HCT116 (cell line): ENCODE results near the gene NECAB2. TPM values are rescaled to one million over a fixed set of nuclear protein-coding genes. Genes with fewer than 3 reads are reported as not detected.

Experiments used
- ATAC-seq: fragments of 200-7000 bp; cut with Tn5 transposase; 2 replicates; pipeline ENCODE4 v1.9.1; 2020; ENCODE audit warnings: mild to moderate bottlenecking, moderate library complexity
- BruUV-seq: library from RNA; stranded (reverse); fragments of 400-500 nt; replicated peaks from 2 replicates; lab custom pipeline; 2021; lab: Mats Ljungman, UMichigan
- CTCF ChIA-PET: fragments of 300-600 bp; sonication (Branson Sonifier 250); formaldehyde crosslinking; loops from one replicate; lab custom pipeline; 2021; ENCODE audit warnings: antibody characterized with exemption; lab: Charles Lee
- POLR2A ChIA-PET: fragments of 300-600, 350-600 bp; sonication (Branson Sonifier 250); formaldehyde crosslinking; loops from one replicate; lab custom pipeline; 2021; ENCODE audit warnings: antibody characterized with exemption; lab: Charles Lee
- RAD21 ChIA-PET, 2 experiments: fragments of 300-600 bp; sonication (Branson Sonifier 250); formaldehyde crosslinking; loops; one replicate each; lab custom pipeline; 2023; ENCODE audit warnings: low total read pairs in 2 of 2; ENCODE audit not compliant: uncharacterized antibody in 2 of 2, unreplicated experiment in 2 of 2, low non-redundant PET in 1 of 2; lab: Charles Lee
- DNase-seq: peaks from one replicate; pipeline ENCODE4 v3.0.0-alpha.2; 2010; ENCODE audit warnings: low read depth, low spot score
- H2AFZ ChIP-seq: fragments of 200-600 bp; shearing (Covaris generic), sonication (generic); 2 replicates; pipeline ENCODE4 v1.6.1; 2017; ENCODE audit warnings: low read depth, mixed run types, mixed read lengths, antibody characterized with exemption, low read length; ENCODE audit not compliant: poor library complexity, severe bottlenecking
- H3K27ac ChIP-seq: 2 replicates; pipeline ENCODE4 v1.5.1; 2012; ENCODE audit warnings: low read depth, low read length
- H3K27me3 ChIP-seq: fragments of 200-600 bp; sonication (generic); 2 replicates; pipeline ENCODE4 v1.6.1; 2016; ENCODE audit warnings: mixed run types, low read length, mixed read lengths; ENCODE audit not compliant: insufficient read depth
- H3K36me3 ChIP-seq, 2 experiments: fragments of 200-500 bp in 1 of 2; fragments of 200-600 bp in 1 of 2; sonication (Bioruptor generic) in 1 of 2; sonication (generic) in 1 of 2; 2 replicates each; pipeline versions ENCODE4 v1.5.1 to v1.6.1; 2014 to 2016; ENCODE audit warnings: low read length in 2 of 2, inconsistent platforms in 1 of 2, mixed read lengths in 1 of 2, mixed run types in 1 of 2; ENCODE audit not compliant: insufficient read depth in 2 of 2, control insufficient read depth in 1 of 2
- H3K4me1 ChIP-seq, 2 experiments: fragments of 200-600 bp in 1 of 2; sonication (generic) in 1 of 2; 2 replicates each; pipeline versions ENCODE4 v1.5.1 to v1.6.1; 2012 to 2017; ENCODE audit warnings: low read length in 2 of 2, inconsistent platforms in 1 of 2, mild to moderate bottlenecking in 1 of 2, mixed read lengths in 1 of 2, mixed run types in 1 of 2, moderate library complexity in 1 of 2; ENCODE audit not compliant: insufficient read depth in 2 of 2, control insufficient read depth in 1 of 2
- H3K4me2 ChIP-seq: fragments of 200-600 bp; sonication (generic); 2 replicates; pipeline ENCODE4 v1.6.1; 2017; ENCODE audit warnings: mixed run types, low read length, mixed read lengths
- H3K4me3 ChIP-seq, 2 experiments: fragments of 200-600 bp in 1 of 2; sonication (generic) in 1 of 2; replicated peaks in 1 of 2; 2 replicates each; pipeline ENCODE4 v1.5.1; 2011 to 2016; ENCODE audit warnings: low read length in 2 of 2, control low read depth in 1 of 2, low read depth in 1 of 2, mild to moderate bottlenecking in 1 of 2, mixed read lengths in 1 of 2, mixed run types in 1 of 2
- H3K79me2 ChIP-seq: fragments of 200-600 bp; sonication (generic); 2 replicates; pipeline ENCODE4 v1.6.1; 2017; ENCODE audit warnings: mild to moderate bottlenecking, mixed run types, low read length, moderate library complexity, mixed read lengths; ENCODE audit not compliant: insufficient read depth
- H3K9ac ChIP-seq: fragments of 200-600 bp; sonication (generic); 2 replicates; pipeline ENCODE4 v1.6.1; 2016; ENCODE audit warnings: low read length, mixed read lengths
- H3K9me2 ChIP-seq: fragments of 200-600 bp; sonication (generic), shearing (Covaris generic); 2 replicates; pipeline ENCODE4 v1.6.1; 2017; ENCODE audit warnings: mixed run types, mild to moderate bottlenecking, moderate library complexity; ENCODE audit not compliant: insufficient read depth
- H3K9me3 ChIP-seq, 2 experiments: fragments of 200-500 bp in 1 of 2; fragments of 200-600 bp in 1 of 2; sonication (Bioruptor generic) in 1 of 2; sonication (generic) in 1 of 2; 2 replicates each; pipeline ENCODE4 v1.6.1; 2014 to 2017; ENCODE audit warnings: low read length in 2 of 2, mixed read lengths in 2 of 2, inconsistent platforms in 1 of 2, low read depth in 1 of 2, mild to moderate bottlenecking in 1 of 2, mixed run types in 1 of 2, moderate library complexity in 1 of 2; ENCODE audit not compliant: control insufficient read depth in 1 of 2, insufficient read depth in 1 of 2
- H4K20me1 ChIP-seq: fragments of 200-600 bp; sonication (generic), shearing (Covaris generic); 2 replicates; pipeline ENCODE4 v1.6.1; 2017; ENCODE audit warnings: mixed run types, mild to moderate bottlenecking, moderate library complexity; ENCODE audit not compliant: insufficient read depth
- ELF1 ChIP-seq: IDR thresholded peaks from 2 replicates; pipeline ENCODE4 v1.6.1; 2012; ENCODE audit warnings: low read depth, borderline replicate concordance
- EZH2 ChIP-seq: fragments of 200-600 bp; sonication (generic); IDR thresholded peaks from 2 replicates; pipeline ENCODE4 v1.6.1; 2017; ENCODE audit warnings: antibody characterized with exemption, mixed run types
- EZH2phosphoT487 ChIP-seq: fragments of 200-600 bp; IDR thresholded peaks from 2 replicates; pipeline ENCODE4 v1.6.1; 2018; ENCODE audit warnings: antibody characterized with exemption, borderline replicate concordance
- FOSL1 ChIP-seq: IDR thresholded peaks from 2 replicates; pipeline ENCODE4 v1.6.1; 2012; ENCODE audit warnings: low read depth
- MAX ChIP-seq: IDR thresholded peaks from 2 replicates; pipeline ENCODE4 v1.6.1; 2012
- POLR2A ChIP-seq: IDR thresholded peaks from 2 replicates; pipeline ENCODE4 v1.7.0; 2011; ENCODE audit warnings: borderline replicate concordance; ENCODE audit not compliant: insufficient read depth, insufficient read length; ENCODE audit errors: extremely low read depth
- RAD21 ChIP-seq: IDR thresholded peaks from 2 replicates; pipeline ENCODE4 v1.6.1; 2012; ENCODE audit warnings: low read depth, mild to moderate bottlenecking
- REST ChIP-seq: IDR thresholded peaks from 2 replicates; pipeline ENCODE4 v1.6.1; 2012; ENCODE audit warnings: low read depth
- YY1 ChIP-seq: IDR thresholded peaks from 2 replicates; pipeline ENCODE4 v1.6.1; 2011; ENCODE audit warnings: low read length, low read depth, moderate library complexity, mild to moderate bottlenecking; ENCODE audit not compliant: insufficient replicate concordance; ENCODE audit errors: extremely low read depth
- ZNF274 ChIP-seq: fragments of 200-500 bp; sonication (Bioruptor generic); IDR thresholded peaks from 2 replicates; pipeline ENCODE4 v1.6.1; 2014; ENCODE audit warnings: mild to moderate bottlenecking, low read depth, low read length, inconsistent platforms
- intact Hi-C: fragments of 100-400 bp; cut with micrococcal nuclease; formaldehyde crosslinking; loops from 2 replicates; pipeline ENCODE4 v1.10.0; 2022
- total RNA-seq: library from RNA; stranded (reverse); gene quantifications from one replicate; pipeline ENCODE4 v1.2.1, GENCODE V29; 2021; ENCODE audit not compliant: unreplicated experiment

The NECAB2 gene
- total RNA-seq, 1 experiment from 2014 or later = 0.61 TPM

DNA sequence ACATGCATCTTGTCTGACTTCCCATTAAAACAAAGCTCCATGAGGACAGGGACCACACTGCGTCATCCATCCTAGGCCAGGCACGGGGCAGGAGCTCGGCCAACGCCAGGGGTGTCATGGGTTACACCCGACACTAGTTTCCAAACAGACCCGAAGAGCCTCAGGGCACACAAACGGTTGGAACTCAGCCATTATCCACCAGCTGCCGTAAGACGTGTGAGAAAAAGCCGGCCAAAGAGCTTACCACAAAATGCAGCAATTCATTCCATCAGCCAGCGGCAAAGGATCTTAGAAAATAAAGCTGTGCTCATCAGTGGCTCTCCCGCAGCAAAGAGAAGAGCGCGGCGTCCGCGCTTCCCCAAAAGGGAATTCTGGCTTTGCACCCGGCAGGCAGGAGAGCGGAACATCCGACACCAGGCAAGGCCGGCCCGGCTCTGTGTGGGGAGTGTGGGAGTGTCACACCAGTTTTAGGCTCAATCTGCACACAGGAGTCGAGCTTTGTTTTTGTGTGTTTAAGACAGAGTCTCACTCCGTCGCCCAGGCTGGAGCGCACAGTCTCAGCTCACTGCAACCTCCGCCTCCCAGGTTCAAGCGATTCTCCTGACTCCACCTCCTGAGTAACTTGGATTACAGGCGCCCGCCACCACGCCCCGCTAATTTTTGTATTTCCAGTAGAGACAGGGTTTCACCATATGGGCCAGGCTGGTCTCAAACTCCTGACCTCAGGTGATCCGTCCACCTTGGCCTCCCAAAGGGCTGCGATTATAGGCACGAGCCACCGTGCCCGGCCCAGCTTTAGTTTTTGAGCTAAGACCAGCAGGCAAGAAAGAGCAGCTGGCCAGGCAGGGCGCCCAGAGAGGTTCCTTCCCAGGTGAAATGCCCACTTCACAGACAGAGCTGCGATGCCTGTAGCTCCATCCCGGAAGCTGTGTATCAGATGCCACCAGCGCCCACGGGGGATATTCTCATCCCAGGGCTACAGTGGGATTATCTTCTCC lies 73.1 kb downstream of the NECAB2 start:
- CTCF ChIA-PET = interaction anchor here (0.9 to 1.5 kb wide), 2 partner anchors 27 to 87 kb away, joined by 3 read pairs; no protein-coding TSS in a partner anchor
- DNase-seq = no peak

More for the DNA sequence above, 73.1 kb downstream of the NECAB2 start:
- no peak for ATAC-seq
- no TSS peak for BruUV-seq
- no peaks in the 10 kb centered on the region; the same call in 1 of the 2 replicates for H3K27me3 ChIP-seq
- H3K79me2 ChIP-seq = no peaks in the 10 kb centered on the region
- intact Hi-C loops = no loop called here
- peaks cover 0 to 5% of the 10 kb centered on the region in 2 experiments; a peak in 1 of 4 replicates for H3K9me3 ChIP-seq
- no peaks in the 10 kb centered on the region for H3K9me2 ChIP-seq
- no peak overlapping the region for H3K4me3 ChIP-seq
- POLR2A ChIA-PET = interaction anchor here (2.0 kb wide), 1 partner anchor 27 kb away, joined by 7 read pairs; no protein-coding TSS in a partner anchor
- no peak overlapping the region for H2AFZ ChIP-seq
- no peaks in the 10 kb centered on the region for H4K20me1 ChIP-seq
- TF ChIP-seq ELF1 (no peak), ZNF274 (no peak), EZH2phosphoT487 (no peak), YY1 (no peak), RAD21 (no peak), EZH2 (no peak), FOSL1 (no peak), MAX (no peak), REST (no peak), POLR2A (no peak)
- TF ChIP-seq, all 23 proteins: peak for 0
- no peak overlapping the region for H3K4me2 ChIP-seq
- no peak overlapping the region for H3K27ac ChIP-seq
- H3K4me1 ChIP-seq = peaks cover 2 to 5% of the 10 kb centered on the region in 2 experiments; a peak in 1 of 4 replicates
- H3K9ac ChIP-seq = no peak overlapping the region
- RAD21 ChIA-PET = no interaction called here
- H3K36me3 ChIP-seq = no peaks in the 10 kb centered on the region
